Adipose tissue (tissue), 3 donors: ENCODE results near the gene KRT76. TPM values are rescaled to one million over a fixed set of nuclear protein-coding genes. Genes with fewer than 3 reads are reported as not detected.

ENCODE experiments used
- H3K27ac ChIP-seq: one replicate; pipeline ENCODE4 v1.5.1; 2013; ENCODE audit warnings: low read depth, low read length
- WGBS, 3 donors: extraction: QIAGEN DNeasy Blood & Tissue Kit; methylation state at CpG; one replicate each; pipeline ENCODE4 v1.1.7; 2013; 5-methylcytosine and 5-hydroxymethylcytosine counted together
- polyA plus RNA-seq, 3 donors: library from polyadenylated mRNA; stranded (reverse); fragments of 200-250 nt; gene quantifications; one replicate each; pipeline ENCODE4 v1.2.3, GENCODE V29; 2013
- donor health status: healthy with polysubstance abuse.
- donor health status: Bipolar disorder and iron deficiency.
- donor health status: healthy.

KRT76 gene
- not detected for polyA plus RNA-seq

DNA sequence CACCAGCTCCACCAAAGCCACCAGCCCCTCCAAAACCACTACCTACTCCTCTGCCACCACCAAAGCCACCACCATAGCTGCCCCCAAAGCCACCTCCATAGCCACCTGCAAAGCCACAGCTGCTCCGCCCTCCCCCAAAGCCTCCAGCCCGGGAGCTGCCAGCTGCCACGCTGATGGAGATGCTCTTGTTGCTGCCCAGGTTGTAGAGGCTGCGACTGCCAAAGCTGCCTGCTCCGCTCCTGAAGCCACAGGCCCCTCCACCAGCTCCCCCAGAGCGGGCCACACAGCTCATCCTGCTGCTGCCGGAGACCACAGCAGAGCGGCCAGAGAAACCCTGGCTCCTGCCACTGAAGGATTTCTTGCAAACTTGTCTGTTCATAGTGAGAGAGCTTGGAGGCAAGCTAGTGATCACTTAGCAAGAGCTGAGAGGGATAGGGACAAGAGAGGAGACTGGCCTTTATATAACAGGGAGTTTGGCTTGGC, at the start of gene KRT76:
KRT76 (minus strand) TSS at position 433 of the 483 bp plus-strand sequence; CDS start at position 379, 54 bp downstream.
- 81 to 93% (median 92%) methylated on average over 8 of the region's 8 CpGs for WGBS, 3 donors
- no peak within 1 kb of the TSS for H3K27ac ChIP-seq

DNA sequence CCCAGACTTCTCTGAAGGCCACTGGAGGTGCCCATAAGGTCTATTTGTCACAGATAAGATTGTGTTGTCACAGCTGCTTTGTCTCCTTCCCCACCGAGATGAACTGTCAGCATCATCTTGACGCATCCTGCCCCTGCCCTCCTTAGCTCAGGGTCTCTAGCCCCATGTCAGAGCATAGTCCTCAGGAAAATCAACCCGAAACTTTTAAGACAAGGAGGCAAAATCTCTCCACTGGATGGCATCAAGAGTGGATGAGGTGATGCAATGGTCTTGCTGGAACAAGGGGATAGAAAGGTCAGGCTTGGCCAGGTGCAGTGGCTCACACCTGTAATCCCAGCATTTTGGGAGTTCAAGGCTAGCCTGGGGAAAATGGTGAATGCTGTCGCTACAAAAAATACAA, 48.8 kb upstream of the KRT76 start:
- 63 to 84% (median 75%) methylated on average over 4 of the region's 4 CpGs for WGBS, 3 donors
- H3K27ac ChIP-seq, result no peak overlapping the region

DNA sequence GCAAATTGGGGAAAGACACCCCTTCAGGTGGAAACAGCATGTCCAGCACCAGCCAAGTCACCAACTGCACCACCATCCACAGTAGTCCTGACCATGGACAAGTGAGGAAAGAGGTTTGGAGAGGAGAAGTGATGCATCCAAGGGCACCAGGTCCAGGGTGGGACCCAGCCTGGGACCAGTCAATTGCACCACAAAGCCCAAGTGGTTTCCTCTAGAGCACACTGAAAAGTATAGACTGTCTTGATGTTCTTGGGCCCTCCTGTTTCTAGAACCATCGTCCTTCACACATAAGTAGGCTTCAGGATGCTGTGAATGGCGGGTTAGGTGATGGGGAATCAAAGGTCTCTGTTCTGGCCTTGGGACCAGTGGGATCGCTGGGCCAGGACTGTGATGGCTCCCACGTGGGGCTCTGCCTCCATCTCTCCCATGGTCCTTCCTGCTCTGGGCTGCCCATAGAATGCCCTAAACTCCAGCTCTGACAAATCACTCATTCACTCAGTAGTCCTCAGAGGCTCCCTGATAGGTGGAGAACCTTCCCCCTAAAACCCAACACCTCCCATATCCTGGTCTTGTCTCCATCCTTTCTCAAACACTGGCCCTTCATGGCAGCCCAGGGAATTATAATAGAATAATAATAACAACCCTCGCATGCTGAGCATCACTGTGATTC, 47.7 kb upstream of the KRT76 start:
- no peak overlapping the region for H3K27ac ChIP-seq
- 75 to 93% (median 80%) methylated on average over 5 of the region's 5 CpGs for WGBS, 3 donors

DNA sequence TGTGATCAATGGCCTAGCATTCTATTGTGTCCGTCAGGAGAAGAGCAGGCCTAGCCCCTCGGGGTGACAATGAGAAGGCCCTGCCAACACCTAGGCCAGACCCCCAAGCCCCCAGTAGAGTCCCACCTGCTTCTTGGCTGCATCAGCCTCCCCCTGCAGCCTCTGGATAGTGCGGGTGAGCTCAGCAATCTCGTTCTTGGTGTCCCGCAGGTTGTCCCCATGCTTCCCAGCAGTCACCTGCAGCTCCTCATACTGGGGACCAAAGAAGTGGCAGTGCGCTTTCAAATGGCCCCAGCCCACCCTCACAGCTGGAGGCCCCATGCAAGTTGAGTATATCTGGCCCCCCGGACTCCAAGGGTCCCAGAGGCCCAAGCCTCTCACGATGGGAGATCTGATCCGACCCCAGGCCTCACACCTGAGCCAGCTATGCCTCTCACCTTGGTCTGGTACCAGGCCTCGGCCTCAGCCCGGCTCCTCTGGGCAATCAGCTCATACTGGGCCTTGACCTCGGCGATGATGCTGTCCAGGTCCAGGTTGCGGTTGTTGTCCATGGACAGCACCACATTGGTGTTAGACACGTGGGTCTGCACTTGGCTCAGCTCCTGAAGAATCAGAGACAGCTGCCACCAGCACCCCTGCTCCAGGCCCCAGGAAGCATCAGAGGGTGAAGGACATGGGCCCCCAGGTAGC, 46.8 kb upstream of the KRT76 start:
- H3K27ac ChIP-seq, result no peak overlapping the region
- 88 to 93% (median 90%) methylated on average over 15 of the region's 15 CpGs for WGBS, 3 donors

DNA sequence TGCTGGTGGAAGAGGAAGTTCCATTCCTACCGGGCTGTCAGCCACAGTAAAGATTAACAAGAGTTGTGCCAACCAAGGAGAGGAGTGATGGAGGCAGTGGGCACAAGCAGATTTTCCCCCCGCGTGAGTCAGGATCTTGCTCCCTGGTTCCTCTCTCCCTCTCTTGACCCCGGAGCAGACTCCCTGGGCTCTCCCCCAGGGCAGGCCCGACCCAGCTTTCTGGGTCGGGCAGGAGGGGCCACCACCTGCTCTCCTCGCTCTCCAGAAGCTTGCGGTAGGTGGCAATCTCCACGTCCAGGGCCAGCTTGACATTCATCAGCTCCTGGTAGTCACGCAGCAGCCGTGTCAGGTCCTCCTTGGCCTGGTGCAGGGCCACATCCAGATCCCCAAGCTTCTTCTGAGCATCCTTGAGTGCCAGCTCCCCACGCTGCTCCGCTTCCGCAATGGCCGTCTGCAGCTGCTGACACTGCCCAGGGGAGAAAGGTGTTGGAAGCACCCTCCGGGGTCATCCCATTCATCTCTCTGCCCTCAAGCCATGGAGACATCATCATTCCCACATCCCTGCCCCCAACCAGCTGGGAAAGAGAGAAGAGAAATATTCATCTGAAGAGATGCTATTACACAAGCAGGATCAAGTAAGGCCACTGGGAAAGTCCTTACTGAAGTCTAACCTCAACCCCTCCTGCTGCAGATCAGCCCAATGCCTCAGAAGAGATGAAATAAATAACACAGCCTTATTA, 45.8 kb upstream of the KRT76 start:
- no peak overlapping the region for H3K27ac ChIP-seq
- WGBS, 3 donors, result 70 to 79% (median 76%) methylated on average over 16 of the region's 16 CpGs

DNA sequence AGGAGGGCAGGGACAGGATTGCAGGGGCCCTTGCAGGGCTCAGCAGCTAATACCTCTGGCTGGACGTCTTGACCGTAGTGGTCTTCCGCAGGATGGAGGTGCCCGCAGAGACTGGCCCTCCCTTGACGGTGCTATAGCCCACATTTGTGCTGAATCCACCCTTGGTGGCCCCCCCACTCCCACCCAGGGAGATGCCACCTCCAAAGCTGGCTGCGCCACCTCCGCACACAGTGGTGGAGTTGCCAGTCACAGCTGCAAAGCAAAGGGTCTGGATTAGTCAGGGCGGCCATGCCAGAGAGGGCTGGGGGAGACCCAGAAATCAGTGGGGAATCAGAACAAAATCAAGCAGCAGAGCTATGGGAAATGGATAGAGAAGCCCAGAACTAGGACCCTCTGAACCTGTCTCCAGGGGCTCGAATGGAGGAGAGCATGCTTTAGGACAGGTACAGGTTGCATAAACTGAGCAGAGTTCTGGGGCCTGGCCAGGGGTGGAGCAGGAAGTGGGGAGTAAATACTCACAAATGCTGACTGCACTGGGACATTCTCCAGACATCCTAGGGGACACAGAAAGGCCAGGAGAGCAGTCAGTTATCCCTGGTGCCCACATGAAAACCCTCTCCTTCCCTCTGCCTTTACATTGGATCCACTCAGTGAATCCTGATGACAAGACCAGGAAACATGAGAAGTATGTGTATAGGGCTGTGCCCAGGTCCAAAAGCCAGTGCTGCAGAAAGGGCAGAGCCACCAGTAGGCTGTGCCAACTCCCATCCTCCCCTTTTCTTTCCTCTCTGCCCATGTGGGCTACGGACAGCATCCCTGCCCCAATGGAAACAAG, 44.9 kb upstream of the KRT76 start:
- no peak overlapping the region for H3K27ac ChIP-seq
- 71 to 85% (median 82%) methylated on average over 10 of the region's 10 CpGs for WGBS, 3 donors

DNA sequence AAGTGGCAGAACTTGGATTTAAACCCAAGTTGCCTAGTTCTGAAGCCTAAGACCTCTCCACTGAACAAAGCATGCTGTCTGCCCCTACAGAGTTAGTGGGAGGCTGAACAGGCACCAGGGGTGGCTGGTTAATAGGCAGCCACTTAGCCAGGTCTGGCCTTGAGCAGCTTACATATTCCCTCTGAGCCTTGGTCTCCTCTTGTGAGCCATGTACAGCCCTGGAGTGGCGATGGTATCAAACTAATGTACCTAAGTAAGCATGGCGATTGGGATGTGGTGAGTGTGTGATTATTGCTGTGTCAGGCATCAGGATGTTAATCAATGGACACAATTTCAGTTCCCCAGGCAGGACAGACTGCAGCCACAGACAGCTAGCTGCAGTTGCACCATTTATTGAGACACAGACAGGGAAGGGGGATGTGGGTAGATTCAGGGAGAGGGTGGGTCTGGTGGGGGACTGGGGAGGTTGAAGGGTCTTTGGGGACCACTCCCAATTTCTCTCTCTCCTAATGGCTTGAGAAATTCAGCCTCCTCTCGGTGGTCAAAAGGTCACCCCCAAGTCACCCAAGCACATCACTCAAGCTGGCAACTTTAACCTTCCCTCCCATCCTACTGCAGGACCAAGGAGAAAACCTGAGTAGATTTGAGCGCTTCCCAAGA, 44.1 kb upstream of the KRT76 start:
- no peak overlapping the region for H3K27ac ChIP-seq
- 77 to 88% (median 81%) methylated on average over 4 of the region's 4 CpGs for WGBS, 3 donors

DNA sequence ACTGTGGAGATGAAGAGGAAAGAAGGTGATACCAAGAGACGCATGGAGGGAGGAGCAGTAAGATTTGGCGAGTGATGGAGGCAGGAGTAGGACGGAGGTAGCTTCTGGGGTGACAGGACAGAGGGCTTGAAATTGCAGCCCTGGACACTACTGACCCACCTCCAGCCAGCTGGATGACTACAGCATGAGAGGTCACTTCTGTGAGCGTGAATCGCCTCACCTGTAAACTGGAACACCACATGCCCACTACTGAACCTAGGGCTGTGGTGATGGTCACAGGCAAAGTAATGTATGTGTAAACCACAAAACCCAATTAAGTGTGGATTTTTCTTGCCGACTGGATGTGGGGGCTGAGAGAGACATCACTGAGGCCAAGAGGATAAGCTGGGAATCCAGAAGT, 43.4 kb upstream of the KRT76 start:
- WGBS, 3 donors, result 76 to 90% (median 84%) methylated on average over 6 of the region's 6 CpGs
- H3K27ac ChIP-seq, result no peak overlapping the region

DNA sequence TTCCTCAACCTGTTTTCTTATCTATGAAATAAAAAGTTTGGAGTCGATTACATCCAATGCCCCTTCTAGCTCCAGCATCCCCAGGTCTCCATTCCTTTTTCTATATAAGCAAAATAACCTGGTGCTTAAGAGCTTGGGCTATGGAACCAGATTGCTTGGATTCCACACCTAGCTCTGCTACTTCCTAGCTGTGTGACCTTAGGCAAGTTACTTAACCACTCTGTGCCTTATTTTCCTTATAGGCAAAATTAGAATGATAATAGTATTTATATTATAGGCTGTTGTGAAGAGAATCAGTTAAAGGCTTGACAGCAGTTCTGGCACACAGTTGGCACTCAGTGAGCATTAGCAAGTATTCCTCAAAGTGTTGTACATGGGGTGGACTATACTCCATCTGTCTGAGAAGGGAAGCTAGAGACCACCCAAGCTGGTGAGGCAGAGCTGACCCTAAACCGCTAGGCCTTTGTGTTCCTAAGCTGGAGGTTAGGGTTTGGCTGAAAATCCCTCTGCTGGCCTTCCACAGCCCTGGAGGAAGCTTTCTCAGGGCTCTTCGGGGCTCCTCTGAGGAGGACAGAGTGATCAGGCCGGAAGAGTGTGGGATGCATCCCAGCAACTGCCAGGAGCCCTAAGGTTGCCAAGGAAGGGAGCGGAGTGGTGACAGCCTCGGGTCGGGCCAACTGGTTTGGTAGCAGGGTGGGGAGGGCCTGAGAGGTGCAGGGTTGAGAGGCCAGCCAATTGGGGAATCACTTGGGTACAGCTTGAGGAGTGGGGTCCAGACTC, 42.8 kb upstream of the KRT76 start:
- H3K27ac ChIP-seq, result no peak overlapping the region
- whole genome bisulfite sequencing, 3 donors, result 78 to 82% (median 79%) methylated on average over 7 of the region's 7 CpGs

DNA sequence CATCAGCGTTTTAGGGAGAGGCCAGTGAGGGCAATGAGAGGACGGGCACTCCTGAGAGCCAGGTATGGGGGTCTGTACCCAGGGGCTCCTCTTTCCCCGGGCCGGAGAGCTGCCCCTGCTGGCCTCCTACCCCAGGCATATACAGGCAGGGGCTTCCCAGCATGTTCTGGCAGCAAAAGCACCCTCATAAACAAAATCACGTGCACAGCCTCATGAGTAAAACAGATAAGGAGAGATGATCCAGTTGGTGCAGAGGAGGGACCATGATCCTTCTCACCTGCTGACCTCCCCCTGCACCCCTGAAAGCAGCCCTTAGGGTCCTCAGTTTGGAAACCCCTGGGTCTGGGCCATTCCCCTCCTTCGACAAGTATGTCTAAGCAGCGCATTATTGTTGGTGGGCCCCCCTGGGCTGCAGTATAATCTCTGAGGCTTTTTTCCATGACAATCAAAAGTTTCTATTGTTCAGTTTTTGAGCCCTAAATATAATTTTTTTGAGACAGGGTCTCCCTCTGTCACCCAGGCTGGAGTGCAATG, 41.8 kb upstream of the KRT76 start:
- H3K27ac ChIP-seq, result no peak overlapping the region
- WGBS, 3 donors, result 59 to 63% (median 61%) methylated on average over 7 of the region's 7 CpGs

DNA sequence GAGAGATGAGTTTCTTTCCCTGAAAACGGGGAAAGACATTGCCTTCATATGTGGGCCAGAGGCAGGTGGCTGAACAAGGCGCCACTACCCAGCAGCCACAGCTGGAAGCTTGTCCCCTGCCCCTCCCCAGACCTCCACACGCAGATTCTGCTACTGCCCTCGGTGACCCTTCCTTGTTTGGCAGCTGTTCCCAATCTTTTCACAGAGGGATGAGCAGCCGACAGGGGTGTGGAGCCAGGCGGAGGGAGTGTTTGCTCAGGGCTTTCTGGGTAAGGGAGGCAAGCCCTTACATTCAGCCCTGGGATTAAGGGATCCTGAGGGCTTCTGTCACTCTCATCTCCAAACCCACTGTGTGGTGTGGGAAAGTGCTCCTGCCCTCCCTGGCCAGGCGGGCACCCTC, 41.2 kb upstream of the KRT76 start:
- H3K27ac ChIP-seq, result no peak overlapping the region
- 39 to 52% (median 43%) methylated on average over 7 of the region's 7 CpGs for WGBS, 3 donors

DNA sequence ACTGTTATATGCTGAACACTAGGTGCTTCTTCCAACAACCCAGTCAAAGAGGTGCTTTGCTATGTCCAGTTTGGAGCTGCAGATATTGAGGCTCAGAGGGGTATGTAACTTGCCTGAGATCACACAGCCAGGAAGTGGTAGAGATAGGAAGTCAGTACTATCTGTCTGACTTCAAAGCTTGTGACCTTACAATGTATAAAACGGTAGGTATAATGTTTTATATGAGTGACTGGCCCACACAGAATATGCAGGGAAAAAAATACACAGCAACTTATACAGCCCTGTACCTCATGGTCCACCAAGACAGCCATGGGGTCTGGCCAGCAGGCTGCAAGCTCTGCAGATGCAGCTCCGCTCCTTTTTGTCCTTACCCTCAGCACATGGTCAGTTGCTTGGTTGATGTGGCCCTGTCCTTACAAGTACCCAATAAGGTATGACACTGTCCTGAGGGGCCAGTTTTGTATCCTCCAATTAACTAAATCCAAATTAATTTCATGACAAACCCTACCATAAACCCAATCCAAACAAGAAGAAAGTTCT, 40.6 kb upstream of the KRT76 start:
- H3K27ac ChIP-seq, result no peak overlapping the region
- 64 to 78% (median 71%) methylated on average over 2 of the region's 2 CpGs for WGBS, 3 donors

DNA sequence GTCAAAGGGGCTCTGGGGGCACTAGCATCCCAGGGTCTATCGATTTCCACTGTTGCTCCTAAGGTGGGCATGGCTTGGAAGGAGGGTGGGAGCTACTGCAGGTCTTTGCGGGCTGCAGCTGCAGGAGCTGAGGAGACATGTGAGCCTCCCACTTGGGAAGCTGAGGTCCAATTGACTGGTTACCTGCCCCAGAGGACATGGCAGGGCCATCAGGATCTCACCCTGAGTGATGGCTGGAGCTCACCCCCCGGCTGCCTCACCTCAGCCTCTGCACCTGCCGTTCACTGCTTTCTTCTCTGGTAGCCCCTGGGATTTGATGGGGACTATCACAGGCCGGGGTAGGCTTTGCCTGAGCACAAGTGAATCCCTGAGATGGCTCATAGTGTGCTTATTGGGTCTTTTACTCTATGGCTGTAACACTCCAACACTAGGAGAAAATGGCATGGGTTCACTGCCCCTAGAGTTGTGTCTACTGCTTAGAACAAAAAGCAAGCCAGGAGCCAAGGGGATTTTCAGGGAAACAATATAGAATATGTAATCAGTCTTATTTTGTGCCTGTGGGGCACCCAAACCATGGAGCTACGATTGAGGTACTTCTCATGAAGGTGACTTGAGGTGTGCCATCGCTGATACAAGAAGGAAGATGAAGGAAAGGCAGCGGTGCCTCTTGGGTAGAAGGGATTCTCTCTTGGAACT, 40.0 kb upstream of the KRT76 start:
- WGBS, 3 donors, result 82 to 94% (median 93%) methylated on average over 8 of the region's 8 CpGs
- no peak overlapping the region for H3K27ac ChIP-seq

DNA sequence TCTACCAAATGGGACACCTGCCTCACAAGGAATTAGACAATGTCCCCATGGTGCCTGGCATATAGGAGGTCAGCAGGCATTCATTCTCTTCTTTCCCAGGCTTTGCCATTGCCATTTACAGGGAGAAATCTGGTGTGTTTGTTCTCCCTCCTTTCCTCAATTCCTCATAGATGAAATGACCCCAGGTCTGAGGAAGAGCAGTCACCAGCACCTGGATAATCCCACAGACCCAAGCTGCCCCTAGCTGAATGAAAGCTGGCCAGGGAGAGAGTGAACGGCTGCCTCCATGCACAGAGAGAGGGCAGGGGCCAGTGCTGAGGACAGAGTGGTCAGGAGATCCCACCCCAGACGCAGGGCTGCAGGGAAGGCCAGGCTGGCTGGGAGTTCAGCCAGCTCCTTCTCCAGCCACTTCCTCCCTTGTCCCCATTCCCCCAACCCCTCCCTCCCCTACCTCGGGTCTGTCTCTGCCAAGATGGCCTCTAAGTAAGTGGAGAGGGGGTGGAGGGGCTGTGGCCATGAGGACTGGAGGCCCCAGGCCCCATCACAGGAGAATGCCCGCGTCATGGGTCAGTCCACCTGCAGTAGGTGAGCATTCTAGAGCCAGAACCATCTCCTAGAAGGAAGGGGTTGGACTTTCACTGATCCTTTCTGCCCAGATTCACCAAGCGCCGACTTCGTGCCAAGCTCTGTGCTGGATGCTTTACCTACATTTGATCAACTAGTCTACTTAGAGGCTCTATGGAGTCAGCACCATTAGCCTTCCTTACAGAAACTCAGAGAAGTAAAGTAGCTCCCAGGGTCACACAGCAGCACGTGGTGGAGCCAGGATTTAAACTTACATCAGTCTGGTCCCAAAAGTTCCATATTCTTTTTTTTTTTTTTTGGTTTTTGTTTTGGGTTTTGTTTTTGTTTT, 38.8 kb upstream of the KRT76 start:
- WGBS, 3 donors, result 69 to 75% (median 74%) methylated on average over 8 to 9 of the region's 9 CpGs
- H3K27ac ChIP-seq, result no peak overlapping the region

DNA sequence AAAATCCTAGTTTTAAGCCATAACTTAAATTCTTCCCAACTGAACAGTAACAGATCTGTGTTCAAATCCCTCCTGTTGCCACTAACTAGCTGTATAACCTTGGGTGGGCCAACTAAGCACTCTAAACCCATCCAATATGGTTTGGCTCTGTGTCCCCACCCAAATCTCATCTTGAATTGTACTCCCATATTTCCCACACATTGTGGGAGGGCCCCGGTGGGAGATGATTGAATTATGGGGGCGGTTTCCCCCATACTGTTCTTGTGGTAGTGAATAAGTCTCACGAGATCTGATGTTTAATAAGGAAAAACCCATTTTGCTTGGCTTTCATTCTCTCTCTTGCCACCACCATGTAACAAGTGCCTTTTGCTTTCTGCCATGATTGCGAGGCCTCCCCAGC, 38.0 kb upstream of the KRT76 start:
- WGBS, 3 donors, result 86 to 92% (median 92%) methylated on average over 4 of the region's 4 CpGs
- H3K27ac ChIP-seq, result no peak overlapping the region
